HG03175 (cell line): Measurements from ENCODE around the gene ATP1B1.
"Not testable (repeated sequence)": the region's sequence is repeated elsewhere in the genome, so short reads cannot be mapped to it uniquely, and the experiment has no call there.

Experiments
- ATAC-seq: cut with Tn5 transposase; IDR thresholded peaks from one replicate; pipeline ENCODE4 v1.9.1; 2021; ENCODE audit warnings: mild to moderate bottlenecking, moderate library complexity; ENCODE audit not compliant: unreplicated experiment

Gene ATP1B1

GRCh38 chr1:169115891-169116585 is 9.5 kb downstream of the ATP1B1 start:
- peak; percentile 72 for ATAC-seq

GRCh38 chr1:169117014-169117413 is 10.5 kb downstream of the ATP1B1 start:
- no peak for ATAC-seq

- no peak for ATAC-seq
Observed at GRCh38 chr1:169117599-169117998, 11.1 kb downstream of the ATP1B1 start.

GRCh38 chr1:169118227-169118626 is 11.7 kb downstream of the ATP1B1 start:
- ATAC-seq, result no peak

GRCh38 chr1:169119405-169119804 is 12.9 kb downstream of the ATP1B1 start:
- ATAC-seq, result no peak

GRCh38 chr1:169120066-169120465 is 13.6 kb downstream of the ATP1B1 start:
- ATAC-seq, result no peak

GRCh38 chr1:169121146-169121923 is 14.8 kb downstream of the ATP1B1 start:
- no peak for ATAC-seq

GRCh38 chr1:169122976-169123375 is 16.5 kb downstream of the ATP1B1 start:
- peak; percentile 64 for ATAC-seq

GRCh38 chr1:169124459-169124858 is 18.0 kb downstream of the ATP1B1 start:
- ATAC-seq, result no peak

- not testable (repeated sequence) for ATAC-seq
Observed at GRCh38 chr1:169125597-169125996, 19.1 kb downstream of the ATP1B1 start.

- no peak for ATAC-seq
Observed at GRCh38 chr1:169126335-169126734, 19.8 kb downstream of the ATP1B1 start.

GRCh38 chr1:169127305-169127704 is 20.8 kb downstream of the ATP1B1 start:
- ATAC-seq, result no peak

GRCh38 chr1:169128562-169128961 is 22.1 kb downstream of the ATP1B1 start:
- no peak for ATAC-seq

GRCh38 chr1:169129109-169129784 is 22.8 kb downstream of the ATP1B1 start:
- no peak for ATAC-seq

- ATAC-seq, result no peak
Observed at GRCh38 chr1:169130683-169131082, 24.2 kb downstream of the ATP1B1 start.

GRCh38 chr1:169132512-169133227 is 26.2 kb downstream of the ATP1B1 start:
- ATAC-seq, result no peak

GRCh38 chr1:169133228-169133576 is 26.7 kb downstream of the ATP1B1 start:
- no peak for ATAC-seq

- no peak for ATAC-seq
Observed at GRCh38 chr1:169133801-169134502, 27.5 kb downstream of the ATP1B1 start.

- no peak for ATAC-seq
Observed at GRCh38 chr1:169137357-169137756, 30.9 kb downstream of the ATP1B1 start.

- ATAC-seq, result peak; percentile 93
Observed at GRCh38 chr1:169138866-169139670, 32.6 kb downstream of the ATP1B1 start.
